H9 (cell line): ENCODE measurements around the gene ASMTL. TPM values are rescaled to one million over a fixed set of nuclear protein-coding genes. Genes with fewer than 3 reads are reported as not detected.
A peak's percentile ranks its signal among the peaks of the same experiment; 100 is the strongest.

Experiments
- DNase-seq: peaks from one replicate; pipeline ENCODE4 v3.0.0-alpha.2; 2017
- H2AFZ ChIP-seq: one replicate; pipeline ENCODE4 v1.6.1; 2013; ENCODE audit warnings: mild to moderate bottlenecking, low read length, control low read depth, moderate library complexity
- H2AK5ac ChIP-seq: 2 replicates; pipeline ENCODE4 v1.6.1; 2013; ENCODE audit warnings: low read length, control low read depth, mixed read lengths; ENCODE audit not compliant: insufficient read length
- H2BK120ac ChIP-seq: one replicate; pipeline ENCODE4 v1.6.1; 2013; ENCODE audit warnings: low read depth, mild to moderate bottlenecking, low read length, control low read depth, inconsistent platforms; ENCODE audit not compliant: poor library complexity, severe bottlenecking
- H2BK12ac ChIP-seq: 2 replicates; pipeline ENCODE4 v1.6.1; 2013; ENCODE audit warnings: low read length, control low read depth, mixed read lengths, low read depth; ENCODE audit not compliant: insufficient read length
- H2BK15ac ChIP-seq: 2 replicates; pipeline ENCODE4 v1.6.1; 2013; ENCODE audit warnings: low read depth, low read length, control low read depth
- H2BK20ac ChIP-seq: one replicate; pipeline ENCODE4 v1.6.1; 2013; ENCODE audit warnings: low read depth, mild to moderate bottlenecking, low read length, control low read depth, inconsistent platforms; ENCODE audit not compliant: poor library complexity, severe bottlenecking
- H2BK5ac ChIP-seq: 2 replicates; pipeline ENCODE4 v1.6.1; 2013; ENCODE audit warnings: low read length, control low read depth, mixed read lengths; ENCODE audit not compliant: insufficient read length
- H3K14ac ChIP-seq: 2 replicates; pipeline ENCODE4 v1.6.1; 2013; ENCODE audit warnings: low read length, control low read depth; ENCODE audit not compliant: insufficient read depth
- H3K18ac ChIP-seq: 2 replicates; pipeline ENCODE4 v1.6.1; 2013; ENCODE audit warnings: low read depth, mild to moderate bottlenecking, mixed read lengths, low read length, control low read depth; ENCODE audit not compliant: insufficient read length
- H3K23ac ChIP-seq: 2 replicates; pipeline ENCODE4 v1.6.1; 2013; ENCODE audit warnings: low read length, control low read depth, mixed read lengths, low read depth; ENCODE audit not compliant: insufficient read length
- H3K23me2 ChIP-seq: 2 replicates; pipeline ENCODE4 v1.6.1; 2013; ENCODE audit warnings: low read depth, mild to moderate bottlenecking, mixed read lengths, low read length, control low read depth; ENCODE audit not compliant: insufficient read length, poor library complexity, severe bottlenecking
- H3K27ac ChIP-seq: 2 replicates; pipeline ENCODE4 v1.5.1; 2013; ENCODE audit warnings: low read length, control low read depth, mixed read lengths, low read depth; ENCODE audit not compliant: insufficient read length
- H3K27me3 ChIP-seq: 2 replicates; pipeline ENCODE4 v1.6.1; 2013; ENCODE audit warnings: low read length, control low read depth, inconsistent platforms; ENCODE audit not compliant: insufficient read depth
- H3K4ac ChIP-seq: 2 replicates; pipeline ENCODE4 v1.6.1; 2013; ENCODE audit warnings: low read depth, mild to moderate bottlenecking, control low read depth, inconsistent platforms, low read length, moderate library complexity
- H3K4me1 ChIP-seq: 2 replicates; pipeline ENCODE4 v1.6.1; 2013; ENCODE audit warnings: low read length, control low read depth, inconsistent platforms; ENCODE audit not compliant: insufficient read depth
- H3K4me2 ChIP-seq: 2 replicates; pipeline ENCODE4 v1.6.1; 2013; ENCODE audit warnings: low read length, control low read depth, mixed read lengths; ENCODE audit not compliant: insufficient read length, insufficient read depth
- H3K56ac ChIP-seq: 2 replicates; pipeline ENCODE4 v1.6.1; 2013; ENCODE audit warnings: low read depth, mild to moderate bottlenecking, mixed read lengths, low read length, control low read depth; ENCODE audit not compliant: insufficient read length
- H3K79me1 ChIP-seq: 2 replicates; pipeline ENCODE4 v1.6.1; 2013; ENCODE audit warnings: low read depth, mild to moderate bottlenecking, moderate library complexity, low read length, control low read depth, inconsistent platforms; ENCODE audit not compliant: insufficient read depth, poor library complexity, severe bottlenecking
- H3K79me2 ChIP-seq: 2 replicates; pipeline ENCODE4 v1.6.1; 2013; ENCODE audit warnings: low read length, control low read depth, inconsistent platforms; ENCODE audit not compliant: insufficient read depth
- H3K9ac ChIP-seq: 2 replicates; pipeline ENCODE4 v1.6.1; 2013; ENCODE audit warnings: low read length, control low read depth, mixed read lengths; ENCODE audit not compliant: insufficient read length; ENCODE audit errors: extremely low read depth
- H3K9me3 ChIP-seq: one replicate; pipeline ENCODE4 v1.6.1; 2013; ENCODE audit warnings: low read depth, low read length, inconsistent platforms; ENCODE audit not compliant: control insufficient read depth
- H3T11ph ChIP-seq: one replicate; pipeline ENCODE4 v1.6.1; 2013; ENCODE audit warnings: mild to moderate bottlenecking, low read length, control low read depth, inconsistent platforms
- H4K20me1 ChIP-seq: one replicate; pipeline ENCODE4 v1.6.1; 2013; ENCODE audit not compliant: control insufficient read depth, insufficient read length, insufficient read depth
- H4K5ac ChIP-seq: 2 replicates; pipeline ENCODE4 v1.6.1; 2013; ENCODE audit warnings: low read depth, mild to moderate bottlenecking, mixed read lengths, low read length, control low read depth; ENCODE audit not compliant: insufficient read length
- H4K8ac ChIP-seq: replicated peaks from 2 replicates; pipeline ENCODE4 v1.6.1; 2013; ENCODE audit warnings: low read length, control low read depth, mixed read lengths, low read depth; ENCODE audit not compliant: insufficient read length
- H4K91ac ChIP-seq: 2 replicates; pipeline ENCODE4 v1.6.1; 2013; ENCODE audit warnings: low read depth, mild to moderate bottlenecking, moderate library complexity, mixed read lengths, low read length, control low read depth; ENCODE audit not compliant: insufficient read length
- H3K27ac Mint-ChIP-seq, 3 experiments: 2 replicates in 2 of 3; 3 replicates in 1 of 3; pipeline ENCODE4 v1.8.0; 2020 to 2021; ENCODE audit warnings: mixed read lengths in 3 of 3, mild to moderate bottlenecking in 1 of 3, moderate library complexity in 1 of 3
- H3K27me3 Mint-ChIP-seq: 2 replicates; pipeline ENCODE4 v1.8.0; 2021; ENCODE audit warnings: low read depth, mild to moderate bottlenecking, moderate library complexity, mixed read lengths
- H3K36me3 Mint-ChIP-seq, 3 experiments: 2 replicates in 2 of 3; 3 replicates in 1 of 3; pipeline ENCODE4 v1.8.0; 2020 to 2021; ENCODE audit warnings: low read depth in 3 of 3, mixed read lengths in 3 of 3; ENCODE audit not compliant: insufficient read depth in 1 of 3
- H3K4me1 Mint-ChIP-seq, 2 experiments: 2 replicates each; pipeline ENCODE4 v1.8.0; 2020; ENCODE audit warnings: mixed read lengths in 2 of 2
- H3K4me3 Mint-ChIP-seq, 2 experiments: 2 replicates in 1 of 2; 3 replicates in 1 of 2; pipeline ENCODE4 v1.8.0; 2020 to 2021; ENCODE audit warnings: mild to moderate bottlenecking in 2 of 2, mixed read lengths in 2 of 2, moderate library complexity in 1 of 2
- H3K9me3 Mint-ChIP-seq, 2 experiments: 2 replicates in 1 of 2; 3 replicates in 1 of 2; pipeline ENCODE4 v1.8.0; 2020; ENCODE audit warnings: mild to moderate bottlenecking in 2 of 2, mixed read lengths in 2 of 2, moderate library complexity in 1 of 2
- WGBS: extraction: QIAGEN DNeasy Blood & Tissue Kit; methylation state at CpG from one replicate; pipeline ENCODE4 v1.1.7; 2013; ENCODE audit warnings: missing lambda C conversion rate, low lambda C conversion rate, mixed read lengths; ENCODE audit not compliant: insufficient read length; ENCODE audit errors: extremely low coverage; 5-methylcytosine and 5-hydroxymethylcytosine counted together
- total RNA-seq: library from RNA; stranded (reverse); gene quantifications from 2 replicates; pipeline ENCODE4 v1.2.1, GENCODE V29; 2021
- TF ChIP-seq, protein P1 (sequence below): fragments of 200-600 bp; sonication (generic); conservative IDR thresholded peaks from 3 replicates; pipeline ENCODE4 v1.8.0; 2021; ENCODE audit warnings: antibody characterized with exemption, mild to moderate bottlenecking

The ASMTL gene
- total RNA-seq, 1 experiment from 2014 or later, result 59.8 TPM

DNA sequence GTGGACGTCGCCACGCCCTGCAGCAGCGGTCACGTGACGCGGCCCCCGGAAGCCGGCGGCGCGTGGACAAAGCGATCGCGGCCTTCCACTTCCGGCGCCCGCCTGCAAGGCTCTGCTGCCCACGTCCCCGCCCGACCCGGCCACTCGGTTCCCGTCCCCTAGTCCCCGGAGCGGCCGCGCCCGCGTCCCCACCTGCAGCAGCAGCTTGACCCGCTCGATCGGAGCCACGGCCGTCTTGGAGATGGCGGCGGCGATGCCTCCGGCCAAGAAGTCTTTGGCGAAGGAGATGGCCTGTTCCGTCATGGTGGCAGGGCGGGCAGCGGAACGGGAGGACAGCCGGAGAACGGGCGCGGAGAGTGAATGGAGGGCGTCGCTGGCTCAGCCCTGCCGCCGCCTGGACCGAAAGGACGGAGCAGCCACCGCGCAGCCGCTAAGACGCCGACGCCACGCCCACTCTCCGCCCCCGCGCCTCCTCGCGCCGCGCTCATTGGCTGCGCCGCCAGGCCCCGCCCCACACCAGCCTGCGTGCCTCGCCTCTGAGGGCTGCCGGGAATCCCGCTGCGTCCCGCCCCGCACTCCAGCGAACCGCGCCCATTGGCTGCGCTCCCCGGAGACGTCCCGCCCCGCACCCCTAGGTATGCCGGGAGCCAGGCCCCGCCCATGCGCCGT, 60.9 kb downstream of the ASMTL start, which contains the start of gene SLC25A6:
Gene SLC25A6 (minus strand): TSS at position 407 of the 669 bp plus-strand sequence. CDS start 104 bp downstream, at position 303.
- no peaks in the 10 kb centered on the region for H3K27me3 ChIP-seq
- peak within 1 kb of the TSS; percentile 91 for H3K4me2 ChIP-seq
- H3K79me2 ChIP-seq, result peaks cover 33% of the 10 kb centered on the region; the same call in 1 of the 2 replicates
- H2BK20ac ChIP-seq, result no peak within 1 kb of the TSS
- H4K8ac ChIP-seq, result no peak within 1 kb of the TSS
- WGBS, result no CpG with 5 or more reads among the region's 90 CpGs
- H3K27ac Mint-ChIP-seq, result peak within 1 kb of the TSS; percentile 93 to 99 (median 99)
- peaks cover 24 to 54% of the 10 kb centered on the region in 2 experiments for H3K4me1 Mint-ChIP-seq
- peak within 1 kb of the TSS; percentile 96 for H3K18ac ChIP-seq
- peak within 1 kb of the TSS; percentile 97 for H3K9ac ChIP-seq
- H3K79me1 ChIP-seq, result peaks cover 23% of the 10 kb centered on the region
- peak within 1 kb of the TSS; percentile 96 for H3K14ac ChIP-seq
- H3K56ac ChIP-seq, result no peak within 1 kb of the TSS
- H3K4me3 Mint-ChIP-seq, result peak within 1 kb of the TSS; percentile 92 to 95
- peak within 1 kb of the TSS; percentile 55 for H2BK12ac ChIP-seq
- peaks cover 55 to 68% (median 63%) of the 10 kb centered on the region in 3 experiments for H3K36me3 Mint-ChIP-seq
- H3K27me3 Mint-ChIP-seq, result no peaks in the 10 kb centered on the region; the same call in 1 of the 2 replicates
- H3K23me2 ChIP-seq, result peaks cover 8% of the 10 kb centered on the region
- peak within 1 kb of the TSS; percentile 66 for H3K27ac ChIP-seq
- no peak within 1 kb of the TSS for H3T11ph ChIP-seq
- H3K23ac ChIP-seq, result no peak within 1 kb of the TSS
- peak within 1 kb of the TSS; percentile 62 for H2BK120ac ChIP-seq
- H3K4me1 ChIP-seq, result no peaks in the 10 kb centered on the region
- no peak within 1 kb of the TSS for H2AK5ac ChIP-seq
- TF ChIP-seq, protein P1, sequence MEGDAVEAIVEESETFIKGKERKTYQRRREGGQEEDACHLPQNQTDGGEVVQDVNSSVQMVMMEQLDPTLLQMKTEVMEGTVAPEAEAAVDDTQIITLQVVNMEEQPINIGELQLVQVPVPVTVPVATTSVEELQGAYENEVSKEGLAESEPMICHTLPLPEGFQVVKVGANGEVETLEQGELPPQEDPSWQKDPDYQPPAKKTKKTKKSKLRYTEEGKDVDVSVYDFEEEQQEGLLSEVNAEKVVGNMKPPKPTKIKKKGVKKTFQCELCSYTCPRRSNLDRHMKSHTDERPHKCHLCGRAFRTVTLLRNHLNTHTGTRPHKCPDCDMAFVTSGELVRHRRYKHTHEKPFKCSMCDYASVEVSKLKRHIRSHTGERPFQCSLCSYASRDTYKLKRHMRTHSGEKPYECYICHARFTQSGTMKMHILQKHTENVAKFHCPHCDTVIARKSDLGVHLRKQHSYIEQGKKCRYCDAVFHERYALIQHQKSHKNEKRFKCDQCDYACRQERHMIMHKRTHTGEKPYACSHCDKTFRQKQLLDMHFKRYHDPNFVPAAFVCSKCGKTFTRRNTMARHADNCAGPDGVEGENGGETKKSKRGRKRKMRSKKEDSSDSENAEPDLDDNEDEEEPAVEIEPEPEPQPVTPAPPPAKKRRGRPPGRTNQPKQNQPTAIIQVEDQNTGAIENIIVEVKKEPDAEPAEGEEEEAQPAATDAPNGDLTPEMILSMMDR, result peak; percentile 28; the same call in 1 of the 3 replicates
- no peaks in the 10 kb centered on the region for H3K9me3 ChIP-seq
- H4K5ac ChIP-seq, result peak within 1 kb of the TSS; percentile 60
- no peak within 1 kb of the TSS; the same call in 1 of the 2 replicates for H2BK15ac ChIP-seq
- no peak within 1 kb of the TSS; the same call in 1 of the 2 replicates for H3K4ac ChIP-seq
- H2AFZ ChIP-seq, result no peak within 1 kb of the TSS
- no peak within 1 kb of the TSS for H4K91ac ChIP-seq
- DNase-seq, result peak; percentile 98
- peak within 1 kb of the TSS; percentile 46 for H2BK5ac ChIP-seq
- H3K9me3 Mint-ChIP-seq, result peaks cover 3 to 4% of the 10 kb centered on the region in 2 experiments; a peak in 3 of 5 replicates
- H4K20me1 ChIP-seq, result peaks cover 2% of the 10 kb centered on the region
